SU-DHL-6 (cell line): Measurements from ENCODE around the gene PKD1L1.

ENCODE experiments used
- H2AFZ ChIP-seq: fragments of 200-600 bp; sonication (generic); 2 replicates; pipeline ENCODE4 v1.6.1; 2014; ENCODE audit warnings: low read depth, mild to moderate bottlenecking, moderate library complexity, mixed read lengths, antibody characterized with exemption, low read length; ENCODE audit not compliant: severe bottlenecking
- H3F3A ChIP-seq: fragments of 200-600 bp; shearing (Covaris generic); 2 replicates; pipeline ENCODE4 v1.6.0; 2016; ENCODE audit warnings: antibody characterized with exemption, mild to moderate bottlenecking; ENCODE audit not compliant: insufficient read depth
- H3K27ac ChIP-seq: fragments of 200-600 bp; sonication (generic); 2 replicates; pipeline ENCODE4 v1.5.1; 2016; ENCODE audit warnings: low read depth, mild to moderate bottlenecking, low read length, moderate library complexity, mixed read lengths
- H3K27me3 ChIP-seq: fragments of 200-600 bp; sonication (generic), shearing (Covaris generic); 2 replicates; pipeline ENCODE4 v1.6.0; 2014; ENCODE audit warnings: mild to moderate bottlenecking, low read length
- H3K36me3 ChIP-seq: fragments of 200-600 bp; sonication (generic); 2 replicates; pipeline ENCODE4 v1.6.1; 2014; ENCODE audit warnings: mild to moderate bottlenecking, low read length, mixed read lengths
- H3K4me2 ChIP-seq: fragments of 300-600, 200-600 bp; shearing (Covaris generic), sonication (generic); 2 replicates; pipeline ENCODE4 v1.6.0; 2014; ENCODE audit warnings: low read length, low read depth, mild to moderate bottlenecking; ENCODE audit not compliant: poor library complexity, severe bottlenecking
- H3K4me3 ChIP-seq: fragments of 200-600 bp; sonication (generic); 2 replicates; pipeline ENCODE4 v1.5.1; 2014; ENCODE audit warnings: antibody characterized with exemption, low read length, mild to moderate bottlenecking, mixed read lengths; ENCODE audit not compliant: insufficient read depth, poor library complexity, severe bottlenecking
- H3K79me2 ChIP-seq: fragments of 200-600 bp; sonication (generic); 2 replicates; pipeline ENCODE4 v1.6.1; 2014; ENCODE audit warnings: mild to moderate bottlenecking, low read length, moderate library complexity; ENCODE audit not compliant: insufficient read depth
- H3K9ac ChIP-seq: fragments of 200-600 bp; sonication (generic); 2 replicates; pipeline ENCODE4 v1.7.0; 2014; ENCODE audit warnings: mild to moderate bottlenecking, low read length
- H3K9me2 ChIP-seq: fragments of 200-600 bp; sonication (generic); replicated peaks from 2 replicates; pipeline ENCODE4 v1.6.1; 2014; ENCODE audit warnings: low read length; ENCODE audit not compliant: insufficient read depth
- H3K9me3 ChIP-seq: fragments of 200-600 bp; sonication (generic); 2 replicates; pipeline ENCODE4 v1.6.1; 2014; ENCODE audit warnings: low read length, mixed read lengths; ENCODE audit not compliant: insufficient read depth
- H4K20me1 ChIP-seq: fragments of 200-600 bp; sonication (generic); 2 replicates; pipeline ENCODE4 v1.6.1; 2014; ENCODE audit warnings: low read depth, mild to moderate bottlenecking, antibody characterized with exemption, low read length, moderate library complexity, mixed read lengths
- CTCF ChIP-seq: fragments of 200-600 bp; sonication (generic); IDR thresholded peaks from one replicate; pipeline ENCODE4 v1.5.1; 2017; ENCODE audit warnings: antibody characterized with exemption, mild to moderate bottlenecking, low read length, moderate library complexity; ENCODE audit not compliant: insufficient read depth, poor library complexity, severe bottlenecking
- EZH2phosphoT487 ChIP-seq: fragments of 200-600 bp; sonication (generic), shearing (Covaris generic); conservative IDR thresholded peaks from 2 replicates; pipeline ENCODE4 v1.6.1; 2018; ENCODE audit warnings: mild to moderate bottlenecking, antibody characterized with exemption, low read length, moderate library complexity, mixed read lengths

PKD1L1 gene

DNA sequence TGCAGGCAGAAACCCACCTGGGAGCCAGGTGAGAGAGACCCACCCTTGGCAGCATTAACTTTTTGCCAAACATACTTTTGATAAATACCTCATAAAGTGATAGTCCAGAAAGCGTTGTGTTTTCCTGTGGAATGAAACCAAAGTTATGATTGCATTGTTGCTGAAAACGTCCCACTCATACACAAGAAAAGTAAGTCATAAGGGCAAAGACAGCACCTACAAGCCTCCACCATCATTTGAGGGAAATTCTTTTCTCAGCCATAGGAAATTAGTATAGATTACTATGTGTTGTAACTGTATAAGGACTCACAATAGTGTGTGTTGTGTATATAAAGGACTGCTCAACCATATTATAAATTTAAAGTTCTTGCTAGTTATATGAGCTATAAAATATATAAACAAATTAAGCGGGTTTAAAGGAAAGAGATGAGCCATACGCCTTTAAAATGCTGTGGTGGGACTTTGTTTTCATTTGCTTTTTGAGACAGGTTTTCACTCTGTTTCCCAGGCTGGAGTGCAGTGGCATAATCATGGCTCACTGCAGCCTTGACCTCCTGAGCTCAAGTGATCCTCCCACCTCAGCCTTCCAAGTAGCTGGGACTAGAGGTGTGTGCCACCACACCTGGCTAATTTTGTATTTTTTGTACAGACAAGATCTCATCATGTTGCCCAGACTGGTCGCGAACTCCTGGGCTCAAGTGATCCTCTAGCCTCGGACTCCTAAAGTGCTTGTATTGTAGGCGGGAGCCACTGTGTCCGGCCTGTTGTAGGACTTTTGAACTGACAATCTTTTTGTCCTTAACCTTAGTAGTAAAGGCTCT is 160.8 kb downstream of the PKD1L1 start:
- no peaks in the 10 kb centered on the region for H3K9me3 ChIP-seq
- TF ChIP-seq EZH2phosphoT487 (no peak), CTCF (no peak)
- H2AFZ ChIP-seq: no peak overlapping the region
- H3K9me2 ChIP-seq: no peaks in the 10 kb centered on the region
- no peaks in the 10 kb centered on the region for H4K20me1 ChIP-seq
- no peaks in the 10 kb centered on the region for H3F3A ChIP-seq
- H3K4me3 ChIP-seq: no peak overlapping the region
- H3K79me2 ChIP-seq: no peaks in the 10 kb centered on the region
- H3K4me2 ChIP-seq: no peak overlapping the region
- H3K27ac ChIP-seq: no peak overlapping the region
- no peak overlapping the region for H3K9ac ChIP-seq
- no peaks in the 10 kb centered on the region for H3K36me3 ChIP-seq
- H3K27me3 ChIP-seq: no peaks in the 10 kb centered on the region

DNA sequence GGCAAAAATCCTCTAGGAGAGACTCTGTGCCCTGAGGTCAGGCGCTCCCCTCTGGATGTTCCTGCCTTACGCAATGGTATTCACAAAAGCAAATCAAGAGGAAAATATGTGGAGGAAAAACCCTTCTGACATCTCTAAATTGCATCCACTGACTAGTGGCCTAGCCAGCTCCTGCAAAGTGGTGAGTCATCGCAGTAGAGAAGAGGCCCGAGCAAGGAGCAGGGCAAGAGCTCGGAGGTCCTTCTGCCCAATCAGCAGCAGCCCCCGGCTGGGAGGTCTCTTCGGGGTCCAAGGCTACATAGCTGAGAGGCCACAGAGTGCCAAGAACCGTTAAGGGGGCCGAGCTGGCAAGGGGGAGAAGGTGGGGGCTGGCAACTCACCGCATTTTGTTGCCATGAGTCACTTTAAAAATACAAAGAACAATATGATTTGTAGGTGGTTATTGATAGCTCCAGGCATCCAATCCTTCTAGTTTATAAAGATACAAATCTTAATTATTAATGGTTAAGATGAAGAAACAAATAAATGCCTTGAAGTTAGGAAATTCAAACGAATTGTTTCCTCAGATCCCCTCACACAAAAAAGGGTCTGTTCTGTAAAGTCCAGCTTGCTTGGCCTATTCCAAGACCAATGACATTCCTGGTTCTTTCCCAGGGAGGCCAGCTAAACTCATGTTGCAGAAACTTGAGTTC is 161.6 kb downstream of the PKD1L1 start:
- H3K27me3 ChIP-seq: no peaks in the 10 kb centered on the region
- H3K9me2 ChIP-seq: no peaks in the 10 kb centered on the region
- H3K4me3 ChIP-seq: no peak overlapping the region
- no peak overlapping the region for H3K27ac ChIP-seq
- H3F3A ChIP-seq: no peaks in the 10 kb centered on the region
- H3K9ac ChIP-seq: no peak overlapping the region
- H3K4me2 ChIP-seq: no peak overlapping the region
- H2AFZ ChIP-seq: no peak overlapping the region
- no peak for TF ChIP-seq CTCF
- TF ChIP-seq EZH2phosphoT487: no peak
- H3K79me2 ChIP-seq: no peaks in the 10 kb centered on the region
- no peaks in the 10 kb centered on the region for H3K36me3 ChIP-seq
- H4K20me1 ChIP-seq: no peaks in the 10 kb centered on the region
- H3K9me3 ChIP-seq: no peaks in the 10 kb centered on the region

GRCh38 chr7:47785923-47786556 is 162.2 kb downstream of the PKD1L1 start:
- no peak overlapping the region for H3K9ac ChIP-seq
- no peaks in the 10 kb centered on the region for H3F3A ChIP-seq
- no peaks in the 10 kb centered on the region for H3K79me2 ChIP-seq
- no peaks in the 10 kb centered on the region for H4K20me1 ChIP-seq
- no peaks in the 10 kb centered on the region for H3K9me3 ChIP-seq
- no peak overlapping the region for H3K4me2 ChIP-seq
- H3K27me3 ChIP-seq: no peaks in the 10 kb centered on the region
- H3K9me2 ChIP-seq: no peaks in the 10 kb centered on the region
- H3K36me3 ChIP-seq: no peaks in the 10 kb centered on the region
- H3K4me3 ChIP-seq: no peak overlapping the region
- no peak overlapping the region for H2AFZ ChIP-seq
- no peak for TF ChIP-seq EZH2phosphoT487
- no peak for TF ChIP-seq CTCF
- no peak overlapping the region for H3K27ac ChIP-seq
